ENCODE measurements around the gene OR2C1.

The OR2C1 gene

GRCh38 chr16:3349175-3349574 lies 6.5 kb upstream of the OR2C1 start:
- no peak for ATAC-seq
- no peak for TF ChIP-seq CSRNP3 (CRISPR knock-in tag; IDR thresholded peaks at IDR 0.05)
- TF ChIP-seq SNAI2 (CRISPR knock-in tag; IDR thresholded peaks at IDR 0.05) = no peak
- no peak for TF ChIP-seq ZNF565 (CRISPR knock-in tag; conservative IDR thresholded peaks at IDR 0.05; ENCODE audit: low read depth)
- no peak for TF ChIP-seq ZNF70 (CRISPR knock-in tag; IDR thresholded peaks at IDR 0.05)
- no peak for TF ChIP-seq POU6F1 (CRISPR knock-in tag; IDR thresholded peaks at IDR 0.05; ENCODE audit: borderline replicate concordance, low read depth)
- no peak for TF ChIP-seq ZFP30 (CRISPR knock-in tag; IDR thresholded peaks at IDR 0.05)
- TF ChIP-seq ARNTL (CRISPR knock-in tag; IDR thresholded peaks at IDR 0.05; ENCODE audit: borderline replicate concordance, low read depth) = no peak
- no peak for TF ChIP-seq CREB5 (CRISPR knock-in tag; IDR thresholded peaks at IDR 0.05; ENCODE audit: low read depth)
- TF ChIP-seq PATZ1 (CRISPR knock-in tag; IDR thresholded peaks at IDR 0.05; ENCODE audit: borderline replicate concordance) = no peak
- TF ChIP-seq GLIS3 (CRISPR knock-in tag; IDR thresholded peaks at IDR 0.05) = no peak
- no peak for TF ChIP-seq TOX (CRISPR knock-in tag; IDR thresholded peaks at IDR 0.05; ENCODE audit: borderline replicate concordance)
- no peak for TF ChIP-seq OSR1 (CRISPR knock-in tag; IDR thresholded peaks at IDR 0.05)
- no peak for TF ChIP-seq RARB (CRISPR knock-in tag; IDR thresholded peaks at IDR 0.05)

- TF ChIP-seq CSRNP3 (CRISPR knock-in tag; IDR thresholded peaks at IDR 0.05) (no peak), PPARA (CRISPR knock-in tag; IDR thresholded peaks at IDR 0.05; ENCODE audit: borderline replicate concordance) (no peak)
- no peak for ATAC-seq
Observed at GRCh38 chr16:3356118-3356517, 429 bp downstream of the OR2C1 start.

GRCh38 chr16:3358871-3359270 lies 3.2 kb downstream of the OR2C1 start:
- ATAC-seq = no peak
- TF ChIP-seq ISL1 (CRISPR knock-in tag; IDR thresholded peaks at IDR 0.05) = no peak

- ATAC-seq = no peak
- no peak for TF ChIP-seq SNAI2 (CRISPR knock-in tag; IDR thresholded peaks at IDR 0.05)
- no peak for TF ChIP-seq TCF4 (CRISPR knock-in tag; IDR thresholded peaks at IDR 0.05; ENCODE audit: borderline replicate concordance)
Observed at GRCh38 chr16:3362931-3363330, 7.2 kb downstream of the OR2C1 start.

- no peak for ATAC-seq
- TF ChIP-seq ZNF8 (CRISPR knock-in tag; IDR thresholded peaks at IDR 0.05) = no peak
- TF ChIP-seq POU6F1 (CRISPR knock-in tag; IDR thresholded peaks at IDR 0.05; ENCODE audit: borderline replicate concordance, low read depth) = no peak
- no peak for TF ChIP-seq TSHZ2 (CRISPR knock-in tag; IDR thresholded peaks at IDR 0.05)
- no peak for TF ChIP-seq ESRRG (CRISPR knock-in tag; IDR thresholded peaks at IDR 0.05)
- TF ChIP-seq CSRNP3 (CRISPR knock-in tag; IDR thresholded peaks at IDR 0.05) = no peak
- TF ChIP-seq CSDC2 (CRISPR knock-in tag; IDR thresholded peaks at IDR 0.05) = no peak
- no peak for TF ChIP-seq ZFP3 (CRISPR knock-in tag; IDR thresholded peaks at IDR 0.05)
- no peak for TF ChIP-seq ISL1 (CRISPR knock-in tag; IDR thresholded peaks at IDR 0.05)
Observed at GRCh38 chr16:3363793-3364192, 8.1 kb downstream of the OR2C1 start.

Data from SK-N-SH treated with all-trans-retinoic acid at 6 μM for 48 hours (cell line).